ENCODE measurements around the gene PRR19.

PRR19 gene

GRCh38 chr19:42303101-42303464 lies 1.2 kb downstream of the PRR19 start:
- DNase-seq: no peak

- DNase-seq: no peak
These were observed 1.9 kb downstream of the PRR19 start for GRCh38 chr19:42303876-42304275.

- no peak for DNase-seq
These were observed 4.7 kb downstream of the PRR19 start for GRCh38 chr19:42306646-42307045.

- DNase-seq: no peak
These were observed 7.8 kb downstream of the PRR19 start for GRCh38 chr19:42309686-42310085.

- DNase-seq: no peak
These were observed 9.7 kb downstream of the PRR19 start for GRCh38 chr19:42311657-42312056.

- no peak for DNase-seq
These were observed 10.4 kb downstream of the PRR19 start for GRCh38 chr19:42312370-42312769.

GRCh38 chr19:42313096-42313839 lies 11.3 kb downstream of the PRR19 start, which contains the start of gene TMEM145:
TSS of gene TMEM145 (plus strand) at chr19:42313309. CDS start at chr19:42313377, 68 bp downstream.
- no peak for DNase-seq

GRCh38 chr19:42313840-42314755 lies 12.2 kb downstream of the PRR19 start:
- DNase-seq: no peak

- no peak for DNase-seq
These were observed 13.1 kb downstream of the PRR19 start for GRCh38 chr19:42315024-42315423.

GRCh38 chr19:42316223-42317211 lies 14.6 kb downstream of the PRR19 start:
- DNase-seq: no peak

GRCh38 chr19:42317535-42317934 lies 15.6 kb downstream of the PRR19 start:
- no peak for DNase-seq

- no peak for DNase-seq
These were observed 20.4 kb downstream of the PRR19 start for GRCh38 chr19:42322305-42322704.

- DNase-seq: no peak
These were observed 21.5 kb downstream of the PRR19 start for GRCh38 chr19:42323473-42323851.

- no peak for DNase-seq
These were observed 22.1 kb downstream of the PRR19 start for GRCh38 chr19:42323852-42324654.

GRCh38 chr19:42324655-42325307 lies 22.8 kb downstream of the PRR19 start:
- DNase-seq: no peak

- peak; percentile 92 for DNase-seq
These were observed 23.5 kb downstream of the PRR19 start, which contains the start of gene MEGF8 for GRCh38 chr19:42325308-42325895. TSS of gene MEGF8 (plus strand) at chr19:42325635. CDS start at chr19:42326244, 609 bp downstream.

- no peak for DNase-seq
These were observed 24.2 kb downstream of the PRR19 start for GRCh38 chr19:42325896-42326771.

- no peak for DNase-seq
These were observed 25.0 kb downstream of the PRR19 start for GRCh38 chr19:42326969-42327368.

GRCh38 chr19:42327381-42327780 lies 25.4 kb downstream of the PRR19 start:
- no peak for DNase-seq

GRCh38 chr19:42328106-42328505 lies 26.2 kb downstream of the PRR19 start:
- no peak for DNase-seq
